Fibroblast of lung (primary cell): ENCODE results near the gene NAV3. TPM values are rescaled to one million over a fixed set of nuclear protein-coding genes. Genes with fewer than 3 reads are reported as not detected.

Experiments used
- DNase-seq, 2 donors: peaks; one replicate each; pipeline versions ENCODE4 v3.0.0 to v3.0.0-alpha.2; 2010; ENCODE audit warnings: low read depth in 2 of 2
- H2AFZ ChIP-seq: 2 replicates; pipeline ENCODE4 v1.5.1; 2012; ENCODE audit warnings: low read length, control low read depth, inconsistent platforms
- H3K27ac ChIP-seq: 2 replicates; pipeline ENCODE4 v1.5.1; 2011; ENCODE audit warnings: low read length, control low read depth; ENCODE audit not compliant: insufficient read depth
- H3K27me3 ChIP-seq: 2 replicates; pipeline ENCODE4 v1.5.1; 2011; ENCODE audit warnings: mild to moderate bottlenecking, low read length; ENCODE audit not compliant: control insufficient read depth, insufficient read depth
- H3K36me3 ChIP-seq: 2 replicates; pipeline ENCODE4 v1.5.1; 2011; ENCODE audit warnings: low read length; ENCODE audit not compliant: control insufficient read depth, insufficient read depth
- H3K4me1 ChIP-seq: 2 replicates; pipeline ENCODE4 v1.5.1; 2011; ENCODE audit warnings: low read length; ENCODE audit not compliant: control insufficient read depth, insufficient read depth; ENCODE audit errors: extremely low read depth
- H3K4me2 ChIP-seq: 2 replicates; pipeline ENCODE4 v1.5.1; 2011; ENCODE audit warnings: low read length, control low read depth; ENCODE audit not compliant: insufficient read depth; ENCODE audit errors: extremely low read depth
- H3K4me3 ChIP-seq, 4 experiments: fragments of 200-600 bp in 1 of 4; sonication (generic) in 1 of 4; replicated peaks in 1 of 4; 2 replicates each; pipeline ENCODE4 v1.5.1; 2011 to 2016; ENCODE audit warnings: low read length in 4 of 4, low read depth in 3 of 4, mild to moderate bottlenecking in 3 of 4, control low read depth in 2 of 4, inconsistent platforms in 1 of 4, mixed read lengths in 1 of 4; ENCODE audit not compliant: insufficient read depth in 1 of 4; ENCODE audit errors: control extremely low read depth in 1 of 4
- H3K79me2 ChIP-seq: 2 replicates; pipeline ENCODE4 v1.5.1; 2012; ENCODE audit warnings: mild to moderate bottlenecking, low read length, inconsistent platforms; ENCODE audit not compliant: control insufficient read depth, insufficient read depth
- H3K9ac ChIP-seq: 2 replicates; pipeline ENCODE4 v1.5.1; 2011; ENCODE audit warnings: mild to moderate bottlenecking, low read length, control low read depth; ENCODE audit not compliant: insufficient read depth
- H3K9me3 ChIP-seq: 2 replicates; pipeline ENCODE4 v1.5.1; 2012; ENCODE audit warnings: low read depth, low read length; ENCODE audit not compliant: control insufficient read depth, insufficient read depth
- H4K20me1 ChIP-seq: 2 replicates; pipeline ENCODE4 v1.5.1; 2011; ENCODE audit warnings: low read length; ENCODE audit not compliant: control insufficient read depth, insufficient read depth; ENCODE audit errors: extremely low read depth
- CTCF ChIP-seq, 2 donors: IDR thresholded peaks in 1 of 2; conservative IDR thresholded peaks in 1 of 2; 1 replicate in 1 of 2; 2 replicates in 1 of 2; pipeline ENCODE4 v1.5.1; 2011 to 2012; ENCODE audit warnings: low read length in 2 of 2, control low read depth in 1 of 2, inconsistent platforms in 1 of 2, low read depth in 1 of 2, mild to moderate bottlenecking in 1 of 2
- EZH2 ChIP-seq: IDR thresholded peaks from 2 replicates; pipeline ENCODE4 v1.5.1; 2012; ENCODE audit warnings: low read length, control low read depth, mild to moderate bottlenecking; ENCODE audit errors: missing control alignments
- polyA plus RNA-seq, 2 donors: library from polyadenylated mRNA; depleted of rRNA in 1 of 2; stranded (reverse) in 1 of 2; unstranded in 1 of 2; fragments of >200 nt; gene quantifications; 2 replicates each; pipeline ENCODE4 v1.2.1, GENCODE V29; 2011 to 2012; ENCODE audit warnings: missing spikeins in 1 of 2
- total RNA-seq: library from RNA; depleted of rRNA; stranded (reverse); fragments of >200 nt; gene quantifications from 2 replicates; pipeline ENCODE4 v1.2.1, GENCODE V29; 2014

Gene NAV3
- total and polyA plus RNA-seq, 2 donors (not counting 1 experiment from before 2014, with no cell fraction given): 30.8 to 60.6 TPM

DNA sequence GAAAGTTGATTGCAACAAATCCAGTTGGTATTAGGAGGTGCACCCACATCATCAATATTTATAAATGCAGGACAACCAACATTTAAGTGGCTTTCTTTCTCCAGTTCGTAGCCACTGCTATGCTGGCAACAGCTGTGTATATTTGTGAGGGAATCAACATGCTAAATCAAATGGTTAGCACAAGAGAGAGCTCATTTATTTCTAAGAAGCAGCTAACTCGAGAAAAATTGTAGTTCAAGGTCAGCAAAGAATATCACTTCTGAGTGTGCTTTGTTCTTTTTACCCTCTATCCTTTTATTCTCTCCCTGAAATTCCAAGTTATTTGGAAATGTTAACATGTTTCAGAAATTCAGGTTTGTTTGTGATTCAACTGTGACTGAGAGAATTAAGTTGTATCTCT is 137.3 kb downstream of the NAV3 start:
- Histone ChIP-seq H3K27ac (no peak overlapping the region), H3K9ac (no peak overlapping the region), H3K36me3 (peaks cover 2% of the 10 kb centered on the region), H3K9me3 (no peaks in the 10 kb centered on the region), H2AFZ (no peak overlapping the region), H3K4me1 (peaks cover 2% of the 10 kb centered on the region), H3K27me3 (no peaks in the 10 kb centered on the region), H4K20me1 (no peaks in the 10 kb centered on the region), H3K79me2 (peaks cover 10% of the 10 kb centered on the region), H3K4me2 (no peak overlapping the region), H3K4me3 (no peak overlapping the region)
- no peak for TF ChIP-seq CTCF (conservative IDR thresholded peaks at IDR 0.05 in 1 of 2, IDR thresholded peaks at IDR 0.05 in 1 of 2; ENCODE audit: low read depth in 1 of 2, low read length in 2 of 2)
- no peak for TF ChIP-seq EZH2
- DNase-seq: no peak

GRCh38 chr12:77968571-77968970 is 137.9 kb downstream of the NAV3 start:
- Histone ChIP-seq H2AFZ (no peak overlapping the region), H3K4me2 (no peak overlapping the region), H3K4me1 (peaks cover 2% of the 10 kb centered on the region), H3K79me2 (peaks cover 10% of the 10 kb centered on the region), H3K27me3 (no peaks in the 10 kb centered on the region), H3K27ac (no peak overlapping the region), H3K9me3 (no peaks in the 10 kb centered on the region), H3K4me3 (no peak overlapping the region), H4K20me1 (no peaks in the 10 kb centered on the region), H3K36me3 (peaks cover 2% of the 10 kb centered on the region), H3K9ac (no peak overlapping the region)
- TF ChIP-seq CTCF (conservative IDR thresholded peaks at IDR 0.05 in 1 of 2, IDR thresholded peaks at IDR 0.05 in 1 of 2; ENCODE audit: low read depth in 1 of 2, low read length in 2 of 2): no peak
- no peak for TF ChIP-seq EZH2
- DNase-seq: no peak

- no peaks in the 10 kb centered on the region for H3K4me1 ChIP-seq
- peaks cover 14% of the 10 kb centered on the region for H3K79me2 ChIP-seq
- H3K27ac ChIP-seq: peak overlapping the region; percentile 22
- H3K4me3 ChIP-seq: peak overlapping the region in 1 of 4 experiments; percentile 3
- TF ChIP-seq EZH2 (no peak), CTCF (conservative IDR thresholded peaks at IDR 0.05 in 1 of 2, IDR thresholded peaks at IDR 0.05 in 1 of 2; ENCODE audit: low read depth in 1 of 2, low read length in 2 of 2) (no peak)
- peak overlapping the region; percentile 70 for H2AFZ ChIP-seq
- no peak for DNase-seq
- peak overlapping the region; percentile 66 for H3K4me2 ChIP-seq
- H3K36me3 ChIP-seq: peaks cover 5% of the 10 kb centered on the region
- H3K9ac ChIP-seq: no peak overlapping the region
- no peaks in the 10 kb centered on the region for H3K9me3 ChIP-seq
- H4K20me1 ChIP-seq: no peaks in the 10 kb centered on the region
- H3K27me3 ChIP-seq: no peaks in the 10 kb centered on the region
These were observed 142.9 kb downstream of the NAV3 start for GRCh38 chr12:77973579-77973978.
